ENCODE measurements around the gene HAPLN2.
A peak's percentile ranks its signal among the peaks of the same experiment; 100 is the strongest.

Gene HAPLN2

DNA sequence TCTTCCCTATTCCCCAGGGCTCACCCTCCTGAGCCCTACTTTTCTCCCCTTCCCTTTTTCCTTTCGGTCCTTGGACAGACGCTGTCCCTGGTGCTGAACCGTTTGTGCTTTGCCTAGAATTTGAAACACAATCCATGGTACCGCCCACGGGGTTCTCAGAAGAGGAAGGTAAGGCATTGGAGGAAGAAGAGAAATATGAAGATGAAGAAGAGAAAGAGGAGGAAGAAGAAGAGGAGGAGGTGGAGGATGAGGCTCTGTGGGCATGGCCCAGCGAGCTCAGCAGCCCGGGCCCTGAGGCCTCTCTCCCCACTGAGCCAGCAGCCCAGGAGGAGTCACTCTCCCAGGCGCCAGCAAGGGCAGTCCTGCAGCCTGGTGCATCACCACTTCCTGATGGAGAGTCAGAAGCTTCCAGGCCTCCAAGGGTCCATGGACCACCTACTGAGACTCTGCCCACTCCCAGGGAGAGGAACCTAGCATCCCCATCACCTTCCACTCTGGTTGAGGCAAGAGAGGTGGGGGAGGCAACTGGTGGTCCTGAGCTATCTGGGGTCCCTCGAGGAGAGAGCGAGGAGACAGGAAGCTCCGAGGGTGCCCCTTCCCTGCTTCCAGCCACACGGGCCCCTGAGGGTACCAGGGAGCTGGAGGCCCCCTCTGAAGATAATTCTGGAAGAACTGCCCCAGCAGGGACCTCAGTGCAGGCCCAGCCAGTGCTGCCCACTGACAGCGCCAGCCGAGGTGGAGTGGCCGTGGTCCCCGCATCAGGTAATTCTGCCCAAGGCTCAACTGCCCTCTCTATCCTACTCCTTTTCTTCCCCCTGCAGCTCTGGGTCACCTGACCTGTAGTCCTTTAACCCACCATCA is 33.1 kb downstream of the HAPLN2 start:
- no peak for DNase-seq (ENCODE audit: low spot score)
- Mint-ChIP-seq H3K27me3 (ENCODE audit: low read depth) (peaks cover 53% of the 10 kb centered on the region), H3K4me1 (ENCODE audit: low read depth) (peaks cover 3% of the 10 kb centered on the region), H3K27ac (no peak overlapping the region), H3K9me3 (no peaks in the 10 kb centered on the region), H3K4me3 (no peak overlapping the region), H3K36me3 (ENCODE audit: low read depth) (no peaks in the 10 kb centered on the region)

DNA sequence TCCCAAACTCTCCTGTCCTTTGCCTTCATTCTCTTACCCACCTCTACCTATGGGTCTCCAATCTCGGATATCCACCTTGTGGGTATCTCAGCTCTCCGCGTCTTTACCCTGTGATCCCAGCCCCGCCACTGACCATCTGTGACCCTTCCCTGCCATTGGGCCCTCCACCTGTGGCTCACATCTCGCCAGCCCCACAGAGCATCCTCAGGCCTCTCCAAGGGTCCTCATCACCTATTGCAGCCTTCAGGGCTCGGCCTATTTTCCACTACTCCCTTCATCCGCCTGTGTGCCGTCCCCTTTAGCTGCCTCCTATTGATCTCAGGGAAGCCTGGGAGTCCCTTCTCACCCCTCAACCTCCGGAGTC is 33.8 kb downstream of the HAPLN2 start:
- Mint-ChIP-seq H3K27me3 (ENCODE audit: low read depth) (peaks cover 51% of the 10 kb centered on the region), H3K4me3 (no peak overlapping the region), H3K9me3 (no peaks in the 10 kb centered on the region), H3K27ac (no peak overlapping the region), H3K36me3 (ENCODE audit: low read depth) (no peaks in the 10 kb centered on the region), H3K4me1 (ENCODE audit: low read depth) (peaks cover 10% of the 10 kb centered on the region)
- DNase-seq (ENCODE audit: low spot score): no peak

GRCh38 chr1:156654700-156655099 is 35.5 kb downstream of the HAPLN2 start:
- peaks cover 17% of the 10 kb centered on the region for H3K4me1 Mint-ChIP-seq (ENCODE audit: low read depth)
- peaks cover 41% of the 10 kb centered on the region for H3K27me3 Mint-ChIP-seq (ENCODE audit: low read depth)
- H3K27ac Mint-ChIP-seq: no peak overlapping the region
- DNase-seq (ENCODE audit: low spot score): no peak
- H3K36me3 Mint-ChIP-seq (ENCODE audit: low read depth): no peaks in the 10 kb centered on the region
- H3K9me3 Mint-ChIP-seq: no peaks in the 10 kb centered on the region
- no peak overlapping the region for H3K4me3 Mint-ChIP-seq

GRCh38 chr1:156655151-156655903 is 36.1 kb downstream of the HAPLN2 start:
- H3K4me3 Mint-ChIP-seq: no peak overlapping the region
- H3K27ac Mint-ChIP-seq: no peak overlapping the region

GRCh38 chr1:156655904-156656516 is 36.8 kb downstream of the HAPLN2 start:
- Mint-ChIP-seq H3K9me3 (no peaks in the 10 kb centered on the region), H3K27ac (no peak overlapping the region), H3K4me3 (no peak overlapping the region), H3K27me3 (ENCODE audit: low read depth) (peaks cover 37% of the 10 kb centered on the region), H3K4me1 (ENCODE audit: low read depth) (peaks cover 27% of the 10 kb centered on the region), H3K36me3 (ENCODE audit: low read depth) (no peaks in the 10 kb centered on the region)
- DNase-seq (ENCODE audit: low spot score): no peak

More at GRCh38 chr1:156655151-156655903, 36.1 kb downstream of the HAPLN2 start:
- peaks cover 22% of the 10 kb centered on the region for H3K4me1 Mint-ChIP-seq (ENCODE audit: low read depth)
- H3K27me3 Mint-ChIP-seq (ENCODE audit: low read depth): peaks cover 37% of the 10 kb centered on the region
- H3K9me3 Mint-ChIP-seq: no peaks in the 10 kb centered on the region
- no peaks in the 10 kb centered on the region for H3K36me3 Mint-ChIP-seq (ENCODE audit: low read depth)
- DNase-seq (ENCODE audit: low spot score): no peak

DNA sequence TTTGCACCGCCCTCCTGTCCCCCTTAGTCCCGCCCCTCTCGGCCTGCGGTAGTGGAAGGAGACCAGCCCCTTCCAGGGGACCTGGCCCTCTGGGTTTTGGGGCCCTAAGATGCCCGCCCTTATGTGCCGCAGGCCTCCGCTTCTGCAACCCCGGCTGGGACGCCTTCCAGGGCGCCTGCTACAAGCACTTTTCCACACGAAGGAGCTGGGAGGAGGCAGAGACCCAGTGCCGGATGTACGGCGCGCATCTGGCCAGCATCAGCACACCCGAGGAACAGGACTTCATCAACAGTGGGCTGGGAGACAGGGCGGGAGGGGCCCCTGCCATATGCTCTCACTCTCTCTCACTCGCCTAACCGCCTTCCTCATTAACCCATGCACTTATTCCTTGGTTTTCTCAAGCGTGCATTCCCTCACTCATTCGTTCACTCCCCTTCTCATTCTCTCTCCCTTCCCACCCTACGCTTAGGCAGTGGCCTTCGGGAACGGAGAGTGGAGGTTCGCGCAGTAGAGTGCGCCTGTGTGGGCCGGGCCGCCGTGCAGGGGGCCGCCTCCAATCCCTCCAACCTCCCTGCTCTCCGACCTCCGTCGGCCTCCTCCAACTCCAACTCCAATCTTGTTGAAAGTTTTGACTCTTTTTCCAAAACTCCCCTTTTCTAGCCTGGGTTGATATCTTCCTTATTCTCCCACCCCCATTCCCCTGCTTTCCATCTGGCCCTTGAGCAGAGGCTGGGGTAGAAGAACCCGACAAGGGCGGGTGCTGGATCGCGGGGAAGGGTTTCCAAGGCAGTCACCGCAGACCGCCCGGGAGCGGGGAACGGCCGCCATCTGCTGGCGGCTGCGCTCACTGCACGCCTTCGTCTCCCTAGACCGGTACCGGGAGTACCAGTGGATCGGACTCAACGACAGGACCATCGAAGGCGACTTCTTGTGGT is 37.9 kb downstream of the HAPLN2 start:
- H3K27ac Mint-ChIP-seq: no peak overlapping the region
- H3K27me3 Mint-ChIP-seq (ENCODE audit: low read depth): peaks cover 37% of the 10 kb centered on the region
- no peaks in the 10 kb centered on the region for H3K9me3 Mint-ChIP-seq
- DNase-seq (ENCODE audit: low spot score): peak; percentile 64
- H3K4me1 Mint-ChIP-seq (ENCODE audit: low read depth): peaks cover 35% of the 10 kb centered on the region
- H3K4me3 Mint-ChIP-seq: peak overlapping the region; percentile 65
- H3K36me3 Mint-ChIP-seq (ENCODE audit: low read depth): no peaks in the 10 kb centered on the region

DNA sequence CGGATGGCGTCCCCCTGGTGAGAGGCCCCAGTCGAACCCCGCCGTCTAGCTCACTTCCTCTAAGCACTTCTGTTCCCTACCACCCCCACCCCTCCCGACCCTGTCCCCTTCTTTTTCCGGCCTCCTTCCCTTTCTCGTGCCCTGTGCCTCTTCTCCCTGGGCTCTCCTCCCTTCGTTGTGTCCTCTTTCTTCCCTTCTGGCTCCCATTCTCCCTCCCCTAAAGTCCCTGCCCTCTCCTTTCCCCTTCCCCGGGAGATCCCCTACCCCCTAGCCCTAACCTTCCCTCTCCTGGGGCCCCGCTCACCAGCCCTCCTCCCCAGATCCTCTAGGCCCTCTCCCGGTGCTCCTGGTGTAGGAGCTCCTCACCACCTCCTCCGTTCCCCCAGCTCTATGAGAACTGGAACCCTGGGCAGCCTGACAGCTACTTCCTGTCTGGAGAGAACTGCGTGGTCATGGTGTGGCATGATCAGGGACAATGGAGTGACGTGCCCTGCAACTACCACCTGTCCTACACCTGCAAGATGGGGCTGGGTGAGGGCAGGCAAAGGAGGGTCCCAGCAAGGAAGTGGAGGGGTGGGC is 38.6 kb downstream of the HAPLN2 start:
- H3K9me3 Mint-ChIP-seq: no peaks in the 10 kb centered on the region
- no peak overlapping the region for H3K27ac Mint-ChIP-seq
- H3K4me1 Mint-ChIP-seq (ENCODE audit: low read depth): peaks cover 39% of the 10 kb centered on the region
- no peaks in the 10 kb centered on the region for H3K36me3 Mint-ChIP-seq (ENCODE audit: low read depth)
- no peak for DNase-seq (ENCODE audit: low spot score)
- H3K27me3 Mint-ChIP-seq (ENCODE audit: low read depth): peaks cover 37% of the 10 kb centered on the region
- H3K4me3 Mint-ChIP-seq: peak overlapping the region; percentile 65

- H3K4me3 Mint-ChIP-seq: no peak overlapping the region
- peaks cover 41% of the 10 kb centered on the region for H3K4me1 Mint-ChIP-seq (ENCODE audit: low read depth)
- H3K27ac Mint-ChIP-seq: no peak overlapping the region
Observed at GRCh38 chr1:156658496-156658895, 39.3 kb downstream of the HAPLN2 start.

GRCh38 chr1:156658945-156659574 is 39.8 kb downstream of the HAPLN2 start:
- H3K4me1 Mint-ChIP-seq (ENCODE audit: low read depth): peaks cover 41% of the 10 kb centered on the region
- DNase-seq (ENCODE audit: low spot score): no peak
- H3K27ac Mint-ChIP-seq: no peak overlapping the region
- H3K9me3 Mint-ChIP-seq: no peaks in the 10 kb centered on the region
- H3K36me3 Mint-ChIP-seq (ENCODE audit: low read depth): no peaks in the 10 kb centered on the region
- peaks cover 39% of the 10 kb centered on the region for H3K27me3 Mint-ChIP-seq (ENCODE audit: low read depth)
- peak overlapping the region; percentile 91 for H3K4me3 Mint-ChIP-seq

More at GRCh38 chr1:156658496-156658895, 39.3 kb downstream of the HAPLN2 start:
- H3K36me3 Mint-ChIP-seq (ENCODE audit: low read depth): no peaks in the 10 kb centered on the region
- H3K27me3 Mint-ChIP-seq (ENCODE audit: low read depth): peaks cover 37% of the 10 kb centered on the region
- no peak for DNase-seq (ENCODE audit: low spot score)
- H3K9me3 Mint-ChIP-seq: no peaks in the 10 kb centered on the region

DNA sequence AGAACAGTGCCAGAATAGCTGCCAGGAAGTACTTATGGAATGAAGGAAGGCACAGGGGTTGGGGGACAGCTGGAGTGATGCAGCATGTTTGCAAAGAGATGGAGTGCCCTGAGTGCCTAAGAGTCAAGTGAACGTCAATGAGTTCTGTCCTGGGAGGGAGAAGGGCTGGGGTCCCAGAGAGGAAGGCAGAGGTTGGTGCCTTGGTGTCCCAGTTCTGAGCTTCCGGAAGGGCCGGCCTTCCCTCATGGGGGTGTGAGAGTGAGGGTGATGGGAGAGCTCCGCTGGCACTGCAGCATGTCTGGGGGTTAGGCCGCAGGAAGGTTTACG is 40.4 kb downstream of the HAPLN2 start:
- peaks cover 43% of the 10 kb centered on the region for H3K4me1 Mint-ChIP-seq (ENCODE audit: low read depth)
- H3K27me3 Mint-ChIP-seq (ENCODE audit: low read depth): peaks cover 34% of the 10 kb centered on the region
- H3K27ac Mint-ChIP-seq: peak overlapping the region; percentile 72
- no peaks in the 10 kb centered on the region for H3K36me3 Mint-ChIP-seq (ENCODE audit: low read depth)
- DNase-seq (ENCODE audit: low spot score): no peak
- H3K9me3 Mint-ChIP-seq: no peaks in the 10 kb centered on the region
- peak overlapping the region; percentile 91 for H3K4me3 Mint-ChIP-seq

GRCh38 chr1:156659988-156660751 is 41.0 kb downstream of the HAPLN2 start:
- H3K4me3 Mint-ChIP-seq: peak overlapping the region; percentile 91
- peaks cover 31% of the 10 kb centered on the region for H3K27me3 Mint-ChIP-seq (ENCODE audit: low read depth)
- H3K4me1 Mint-ChIP-seq (ENCODE audit: low read depth): peaks cover 43% of the 10 kb centered on the region
- no peaks in the 10 kb centered on the region for H3K9me3 Mint-ChIP-seq
- H3K27ac Mint-ChIP-seq: peak overlapping the region; percentile 90
- DNase-seq (ENCODE audit: low spot score): peak; percentile 92
- no peaks in the 10 kb centered on the region for H3K36me3 Mint-ChIP-seq (ENCODE audit: low read depth)

GRCh38 chr1:156660752-156661112 is 41.5 kb downstream of the HAPLN2 start:
- Mint-ChIP-seq H3K4me3 (peak overlapping the region; percentile 91), H3K9me3 (no peaks in the 10 kb centered on the region), H3K27me3 (ENCODE audit: low read depth) (peaks cover 26% of the 10 kb centered on the region), H3K4me1 (ENCODE audit: low read depth) (peaks cover 43% of the 10 kb centered on the region), H3K36me3 (ENCODE audit: low read depth) (no peaks in the 10 kb centered on the region), H3K27ac (peak overlapping the region; percentile 90)
- DNase-seq (ENCODE audit: low spot score): no peak
